Right lobe of liver (tissue), 6 donors: ENCODE measurements around the gene PGK1. TPM values are rescaled to one million over a fixed set of nuclear protein-coding genes. Genes with fewer than 3 reads are reported as not detected.

Experiments
- ATAC-seq, 4 donors: fragments of 200-7000 bp; cut with Tn5 transposase; one replicate each; pipeline ENCODE4 v1.9.1; 2020; ENCODE audit warnings: mild to moderate bottlenecking in 4 of 4, moderate library complexity in 4 of 4
- DNase-seq, 3 donors: peaks; one replicate each; pipeline ENCODE4 v3.0.0-alpha.2; 2020
- H3K27ac ChIP-seq, 3 donors: fragments of 200-600 bp; one replicate each; pipeline ENCODE4 v1.8.0; 2022
- H3K27me3 ChIP-seq, 2 donors: fragments of 200-600 bp; one replicate each; pipeline ENCODE4 v1.8.0; 2022
- H3K36me3 ChIP-seq, 4 donors: fragments of 200-600 bp; sonication (generic) in 1 of 4; one replicate each; pipeline versions ENCODE4 v1.5.1 to v1.8.0; 2017 to 2022; ENCODE audit warnings: control low read depth in 1 of 4
- H3K4me1 ChIP-seq, 4 donors: fragments of 200-600 bp; sonication (generic) in 1 of 4; one replicate each; pipeline versions ENCODE4 v1.5.1 to v1.8.0; 2017 to 2022; ENCODE audit warnings: control low read depth in 1 of 4
- H3K4me3 ChIP-seq, 3 donors: fragments of 200-600 bp; one replicate each; pipeline ENCODE4 v1.8.0; 2022
- H3K9me3 ChIP-seq, 4 donors: fragments of 200-600 bp; sonication (generic) in 1 of 4; one replicate each; pipeline versions ENCODE4 v1.5.1 to v1.8.0; 2017 to 2022; ENCODE audit warnings: control low read depth in 1 of 4
- CTCF ChIP-seq, 4 donors: fragments of 200-600 bp in 3 of 4; fragments of 450-650 bp in 1 of 4; IDR thresholded peaks; one replicate each; pipeline versions ENCODE4 v1.5.1 to v1.8.0; 2016 to 2022; ENCODE audit warnings: antibody characterized with exemption in 4 of 4, mild to moderate bottlenecking in 2 of 4
- POLR2A ChIP-seq: fragments of 450-650 bp; IDR thresholded peaks from one replicate; pipeline ENCODE4 v1.6.1; 2017; ENCODE audit warnings: antibody characterized with exemption, mild to moderate bottlenecking
- WGBS: methylation state at CpG from one replicate; pipeline ENCODE4 v1.1.6; 2018; ENCODE audit warnings: low coverage, low lambda C conversion rate; ENCODE audit not compliant: insufficient coverage; ENCODE audit errors: missing lambda C conversion rate; 5-methylcytosine and 5-hydroxymethylcytosine counted together
- intact Hi-C, 2 donors: fragments of 100-400 bp; cut with DNase I; formaldehyde crosslinking; loops; one replicate each; pipeline versions ENCODE4 v1.11.2 to v1.14.1; 2022
- total RNA-seq, 6 experiments: library from RNA; depleted of rRNA in 2 of 6; stranded (reverse); fragments of >200 nt in 2 of 6; fragmentation: NEBNext Ultra II Directional in 3 of 6; extraction: Animal tissue kit (Norgen Biotek cat#: 25700) in 3 of 6; gene quantifications; one replicate each; pipeline versions ENCODE4 v1.1.0 to v1.2.4, GENCODE V29; 2016 to 2023
- donor health status: DM: no; HTN: yes; CAD: no.
- donor health status: DM: no; HTN: no; CAD: no.
- donor health status: DM: no; HTN: no; CAD: no.
- donor health status: DM: no; HTN: yes; CAD: no.
- donor health status: DM: no; HTN: yes; CAD: no.

PGK1 gene
- total RNA-seq, 6 experiments from 2014 or later, result 144 to 333 (median 184) TPM

DNA sequence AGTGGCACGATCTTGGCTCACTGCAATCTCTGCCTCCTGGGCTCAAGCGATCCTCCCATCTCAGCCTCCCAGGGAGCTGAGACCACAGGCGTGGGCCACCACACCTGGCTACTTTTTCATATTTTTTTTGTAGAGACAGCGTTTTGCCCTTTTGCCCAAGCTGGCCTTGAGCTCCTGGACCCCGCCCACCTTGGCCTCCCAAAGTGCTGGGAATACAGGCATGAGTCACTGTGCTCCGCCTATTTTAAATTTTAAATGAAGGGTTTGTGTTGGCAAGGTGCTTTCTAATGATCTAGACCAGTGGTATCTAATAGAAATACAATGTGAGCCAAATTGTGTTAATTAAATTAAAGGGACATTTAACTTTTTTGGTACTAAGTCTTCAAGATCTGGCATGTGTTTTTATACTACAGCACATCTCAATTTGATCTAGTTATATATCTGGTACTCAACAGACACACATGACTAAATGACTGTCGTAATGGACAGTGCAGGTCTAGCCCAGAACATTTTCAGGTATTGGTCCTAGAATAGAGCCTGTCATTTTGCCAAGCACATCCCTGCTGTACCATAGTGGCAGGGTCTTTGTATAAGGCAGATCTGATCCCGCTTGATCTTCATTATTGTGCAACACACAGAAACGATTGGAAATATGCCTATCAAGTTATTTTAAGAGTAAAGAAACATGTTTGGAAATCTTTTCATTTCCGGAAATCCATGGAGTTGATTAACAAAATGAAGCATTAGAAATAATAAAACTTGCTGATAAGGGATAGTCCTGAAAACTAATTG, 7.3 kb downstream of the PGK1 start:
- Histone ChIP-seq H3K36me3 (peaks cover 0 to 26% (median 5%) of the 10 kb centered on the region in 4 donors), H3K4me3 (no peak overlapping the region), H3K27me3 (no peaks in the 10 kb centered on the region), H3K9me3 (no peaks in the 10 kb centered on the region), H3K27ac (no peak overlapping the region), H3K4me1 (peaks cover 0 to 21% (median 7%) of the 10 kb centered on the region in 4 donors)
- intact Hi-C loops, result no loop called here
- TF ChIP-seq CTCF (IDR thresholded peaks at IDR 0.05) (no peak), POLR2A (no peak)
- peak; percentile 55 to 64 (median 64) for DNase-seq
- peak; percentile 60 to 91 (median 76) for ATAC-seq
- WGBS, result 35% methylated on average over 10 of the region's 10 CpGs

DNA sequence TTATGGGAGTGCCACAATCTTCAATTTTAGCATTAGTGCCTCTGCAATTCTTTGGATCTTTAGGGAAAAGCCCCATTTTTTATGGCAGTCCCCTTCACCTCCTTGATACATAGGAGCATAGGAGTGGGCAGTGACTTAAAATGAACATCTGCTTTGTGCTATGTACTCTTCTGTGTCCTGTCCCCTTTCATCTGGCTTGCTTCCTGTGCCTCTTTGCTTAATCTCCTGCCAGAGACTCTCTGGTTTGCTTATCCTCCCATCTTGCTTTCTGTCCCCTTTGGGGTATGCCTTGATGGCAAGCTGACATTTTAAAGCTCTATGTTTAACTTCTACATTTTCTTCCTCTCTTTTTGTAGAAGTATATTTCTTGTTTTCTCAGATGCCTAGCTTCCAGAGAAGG, 12.3 kb downstream of the PGK1 start:
- intact Hi-C loops, result no loop called here
- ATAC-seq (no peak), DNase-seq (no peak)
- H3K27ac ChIP-seq, result no peak overlapping the region
- H3K4me3 ChIP-seq, result no peak overlapping the region
- H3K27me3 ChIP-seq, result no peaks in the 10 kb centered on the region
- H3K36me3 ChIP-seq, result peaks cover 0 to 68% (median 12%) of the 10 kb centered on the region in 4 donors
- peaks cover 0 to 17% (median 5%) of the 10 kb centered on the region in 4 donors for H3K4me1 ChIP-seq
- no peaks in the 10 kb centered on the region for H3K9me3 ChIP-seq
- TF ChIP-seq POLR2A (no peak), CTCF (IDR thresholded peaks at IDR 0.05) (no peak)

- Histone ChIP-seq H3K4me3 (no peak overlapping the region), H3K4me1 (peaks cover 0 to 13% (median 3%) of the 10 kb centered on the region in 4 donors), H3K27me3 (no peaks in the 10 kb centered on the region), H3K27ac (no peak overlapping the region), H3K9me3 (no peaks in the 10 kb centered on the region), H3K36me3 (peaks cover 0 to 72% (median 12%) of the 10 kb centered on the region in 4 donors)
- intact Hi-C loops, result no loop called here
- ATAC-seq, result no peak
- DNase-seq, result no peak
- no peak for TF ChIP-seq CTCF (IDR thresholded peaks at IDR 0.05)
- no peak for TF ChIP-seq POLR2A
- WGBS, result 15% methylated on average over 2 of the region's 2 CpGs
These were observed 12.7 kb downstream of the PGK1 start for GRCh38 chrX:78116766-78117165.

DNA sequence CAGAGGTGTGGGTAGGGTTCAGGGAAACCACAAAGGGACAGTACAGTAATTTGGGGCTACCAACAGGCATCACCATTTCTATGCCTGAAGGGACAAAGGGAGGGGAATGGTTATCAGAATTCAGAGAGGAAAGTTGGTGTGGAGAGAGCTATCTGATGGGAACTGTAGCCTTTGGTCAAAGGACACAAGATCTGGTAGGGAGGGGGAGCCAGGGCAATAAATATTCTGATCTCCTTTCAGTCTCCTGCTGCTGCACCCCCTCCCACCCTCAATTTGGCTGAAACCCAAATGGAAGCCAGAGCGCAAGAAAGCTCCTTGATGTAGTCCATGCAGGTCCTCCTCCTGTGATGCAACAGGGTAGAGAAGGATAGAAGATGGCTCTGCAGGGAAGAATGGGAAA, 14.6 kb downstream of the PGK1 start:
- WGBS, result no CpG with 5 or more reads among the region's 1 CpG
- Histone ChIP-seq H3K9me3 (no peaks in the 10 kb centered on the region), H3K4me1 (peaks cover 0 to 6% (median 0%) of the 10 kb centered on the region in 4 donors), H3K36me3 (peaks cover 0 to 88% (median 15%) of the 10 kb centered on the region in 4 donors), H3K27me3 (no peaks in the 10 kb centered on the region), H3K4me3 (no peak overlapping the region), H3K27ac (no peak overlapping the region)
- DNase-seq (no peak), ATAC-seq (peak in 2 of 4 donors; percentile 34 to 51)
- TF ChIP-seq CTCF (IDR thresholded peaks at IDR 0.05) (no peak), POLR2A (no peak)
- intact Hi-C loops, result no loop called here
